Colonic mucosa (tissue), 4 donors: Measurements from ENCODE around the gene RUNX3. TPM values are rescaled to one million over a fixed set of nuclear protein-coding genes. Genes with fewer than 3 reads are reported as not detected.

Source experiments
- DNase-seq: peaks from one replicate; pipeline ENCODE4 v3.0.0-alpha.2; 2020
- H3K27ac ChIP-seq: fragments of 200-600 bp; one replicate; pipeline ENCODE4 v1.8.0; 2021
- H3K27me3 ChIP-seq: fragments of 200-600 bp; one replicate; pipeline ENCODE4 v1.8.0; 2021
- H3K36me3 ChIP-seq: fragments of 200-600 bp; one replicate; pipeline ENCODE4 v1.8.0; 2021
- H3K4me1 ChIP-seq: fragments of 200-600 bp; one replicate; pipeline ENCODE4 v1.8.0; 2021; ENCODE audit warnings: mild to moderate bottlenecking
- H3K4me3 ChIP-seq: fragments of 200-600 bp; one replicate; pipeline ENCODE4 v1.8.0; 2021
- H3K9ac ChIP-seq, 2 donors: one replicate each; pipeline ENCODE4 v1.7.0; 2013; ENCODE audit warnings: control low read depth in 2 of 2, low read depth in 2 of 2, low read length in 2 of 2
- H3K9me3 ChIP-seq: fragments of 200-600 bp; one replicate; pipeline ENCODE4 v1.8.0; 2021
- CTCF ChIP-seq: fragments of 200-600 bp; IDR thresholded peaks from one replicate; pipeline ENCODE4 v1.8.0; 2022; ENCODE audit warnings: antibody characterized with exemption, mild to moderate bottlenecking
- intact Hi-C: fragments of 100-400 bp; cut with DNase I; formaldehyde crosslinking; loops from one replicate; pipeline ENCODE4 v1.14.1; 2022
- total RNA-seq, 2 donors: library from RNA; stranded (reverse); fragmentation: NEBNext Ultra II Directional in 1 of 2; extraction: Animal tissue kit (Norgen Biotek cat#: 25700) in 1 of 2; gene quantifications; one replicate each; pipeline ENCODE4 v1.2.1, GENCODE V29; 2021
- donor health status: healthy.
- donor health status: DM: no; HTN: no; CAD: no.
- donor health status: DM: no; HTN: no; CAD: no.

The RUNX3 gene
- total RNA-seq, 2 donors from 2014 or later = 1.6 to 3.2 TPM

- DNase-seq = no peak
- Histone ChIP-seq H3K36me3 (no peaks in the 10 kb centered on the region), H3K27ac (no peak overlapping the region), H3K9me3 (no peaks in the 10 kb centered on the region), H3K9ac (no peak overlapping the region), H3K27me3 (no peaks in the 10 kb centered on the region), H3K4me3 (no peak overlapping the region), H3K4me1 (no peaks in the 10 kb centered on the region)
- intact Hi-C loops = no loop called here
- no peak for TF ChIP-seq CTCF
Observed at GRCh38 chr1:24972915-24973242, 42.8 kb upstream of the RUNX3 start.

GRCh38 chr1:24972221-24972914 lies 42.3 kb upstream of the RUNX3 start:
- intact Hi-C loops = no loop called here
- Histone ChIP-seq H3K27me3 (no peaks in the 10 kb centered on the region), H3K9ac (no peak overlapping the region), H3K4me3 (no peak overlapping the region), H3K9me3 (no peaks in the 10 kb centered on the region), H3K4me1 (no peaks in the 10 kb centered on the region), H3K36me3 (no peaks in the 10 kb centered on the region), H3K27ac (no peak overlapping the region)
- DNase-seq = no peak
- no peak for TF ChIP-seq CTCF

- no peak for DNase-seq
- TF ChIP-seq CTCF = no peak
- Histone ChIP-seq H3K4me3 (no peak overlapping the region), H3K9ac (no peak overlapping the region), H3K4me1 (no peaks in the 10 kb centered on the region), H3K9me3 (no peaks in the 10 kb centered on the region), H3K36me3 (no peaks in the 10 kb centered on the region), H3K27ac (no peak overlapping the region), H3K27me3 (no peaks in the 10 kb centered on the region)
- intact Hi-C loops = no loop called here
Observed at GRCh38 chr1:24970926-24971875, 41.1 kb upstream of the RUNX3 start.

- TF ChIP-seq CTCF = no peak
- no peak overlapping the region for H3K4me3 ChIP-seq
- H3K27me3 ChIP-seq = no peaks in the 10 kb centered on the region
- H3K9me3 ChIP-seq = no peaks in the 10 kb centered on the region
- no peak for DNase-seq
- no peak overlapping the region for H3K9ac ChIP-seq
- no peaks in the 10 kb centered on the region for H3K36me3 ChIP-seq
- intact Hi-C loops = no loop called here
- no peaks in the 10 kb centered on the region for H3K4me1 ChIP-seq
- H3K27ac ChIP-seq = no peak overlapping the region
Observed at GRCh38 chr1:24970399-24970753, 40.3 kb upstream of the RUNX3 start.

GRCh38 chr1:24969596-24970398 lies 39.7 kb upstream of the RUNX3 start:
- DNase-seq = no peak
- no peaks in the 10 kb centered on the region for H3K36me3 ChIP-seq
- H3K4me1 ChIP-seq = no peaks in the 10 kb centered on the region
- no peak overlapping the region for H3K27ac ChIP-seq
- intact Hi-C loops = no loop called here
- H3K9me3 ChIP-seq = no peaks in the 10 kb centered on the region
- no peak for TF ChIP-seq CTCF
- no peak overlapping the region for H3K4me3 ChIP-seq
- H3K9ac ChIP-seq = no peak overlapping the region
- H3K27me3 ChIP-seq = no peaks in the 10 kb centered on the region
